Keratinocyte (primary cell): ENCODE data around the gene SLC39A8. TPM values are rescaled to one million over a fixed set of nuclear protein-coding genes. Genes with fewer than 3 reads are reported as not detected.

Experiments
- DNase-seq: peaks from one replicate; pipeline ENCODE4 v3.0.0-alpha.2; 2011; ENCODE audit warnings: low read depth, missing footprints, low spot score
- FAIRE-seq: peaks from 2 replicates; lab custom pipeline; 2011; peaks lifted over from hg19 to GRCh38; lab: Jason Lieb, UNC
- H2AFZ ChIP-seq: 2 replicates; pipeline ENCODE4 v1.6.0; 2012; ENCODE audit warnings: low read length, control low read depth, inconsistent platforms; ENCODE audit not compliant: control insufficient read depth
- H3K27ac ChIP-seq: 2 replicates; pipeline ENCODE4 v1.5.1; 2011; ENCODE audit warnings: low read length; ENCODE audit not compliant: control insufficient read depth, insufficient read depth
- H3K27me3 ChIP-seq: 3 replicates; pipeline ENCODE4 v1.6.0; 2011; ENCODE audit warnings: low read length; ENCODE audit not compliant: control insufficient read depth, insufficient read depth; ENCODE audit errors: extremely low read depth
- H3K36me3 ChIP-seq, 2 experiments: 2 replicates in 1 of 2; 3 replicates in 1 of 2; pipeline ENCODE4 v1.5.1; 2011; ENCODE audit warnings: low read length in 2 of 2, mild to moderate bottlenecking in 1 of 2; ENCODE audit not compliant: control insufficient read depth in 2 of 2, insufficient read depth in 2 of 2; ENCODE audit errors: extremely low read depth in 1 of 2
- H3K4me1 ChIP-seq: 3 replicates; pipeline ENCODE4 v1.5.1; 2011; ENCODE audit warnings: low read length; ENCODE audit not compliant: control insufficient read depth, insufficient read depth; ENCODE audit errors: extremely low read depth
- H3K4me2 ChIP-seq: 3 replicates; pipeline ENCODE4 v1.6.0; 2011; ENCODE audit warnings: low read depth, low read length; ENCODE audit not compliant: control insufficient read depth, insufficient read depth; ENCODE audit errors: extremely low read depth
- H3K4me3 ChIP-seq, 3 experiments: fragments of 200-600 bp in 1 of 3; sonication (generic) in 1 of 3; 2 replicates in 2 of 3; 3 replicates in 1 of 3; pipeline ENCODE4 v1.5.1; 2011 to 2016; ENCODE audit warnings: low read length in 3 of 3, mild to moderate bottlenecking in 3 of 3, control low read depth in 2 of 3, inconsistent platforms in 1 of 3, low read depth in 1 of 3, mixed read lengths in 1 of 3, mixed run types in 1 of 3, moderate library complexity in 1 of 3; ENCODE audit not compliant: control insufficient read depth in 2 of 3, insufficient read depth in 2 of 3; ENCODE audit errors: extremely low read depth in 1 of 3
- H3K79me2 ChIP-seq: 2 replicates; pipeline ENCODE4 v1.6.0; 2012; ENCODE audit warnings: low read length; ENCODE audit not compliant: control insufficient read depth, insufficient read depth
- H3K9ac ChIP-seq: 3 replicates; pipeline ENCODE4 v1.6.0; 2011; ENCODE audit warnings: low read length; ENCODE audit not compliant: control insufficient read depth, insufficient read depth; ENCODE audit errors: extremely low read depth
- H3K9me1 ChIP-seq: 3 replicates; pipeline ENCODE4 v1.6.0; 2011; ENCODE audit warnings: low read length; ENCODE audit not compliant: control insufficient read depth, insufficient read depth; ENCODE audit errors: extremely low read depth
- H3K9me3 ChIP-seq: 2 replicates; pipeline ENCODE4 v1.5.1; 2012; ENCODE audit warnings: low read depth, low read length; ENCODE audit not compliant: control insufficient read depth
- H4K20me1 ChIP-seq: 3 replicates; pipeline ENCODE4 v1.6.0; 2011; ENCODE audit warnings: low read length; ENCODE audit not compliant: control insufficient read depth, insufficient read depth; ENCODE audit errors: extremely low read depth
- EZH2 ChIP-seq: IDR thresholded peaks from one replicate; pipeline ENCODE4 v1.6.1; 2012; ENCODE audit warnings: inconsistent platforms, mild to moderate bottlenecking, low read length, moderate library complexity
- dilution Hi-C: fragments of 300-500 bp; cut with MboI; formaldehyde crosslinking; loops from one replicate; pipeline ENCODE4 v1.7.0; 2020; ENCODE audit warnings: low sequenced_read_pairs; ENCODE audit not compliant: extremely low pct_ligation_motif_present
- polyA plus RNA-seq, 5 experiments: library from polyadenylated mRNA; depleted of rRNA in 3 of 5; stranded (reverse) in 3 of 5; stranded (forward) in 1 of 5; unstranded in 1 of 5; fragments of >200 nt; gene quantifications; 1 replicate in 1 of 5; 2 replicates in 3 of 5; 3 replicates in 1 of 5; pipeline versions ENCODE4 v1.2.1 to v1.2.3, GENCODE V29; 2011 to 2012; ENCODE audit warnings: missing spikeins in 2 of 5, low read depth in 1 of 5, low replicate concordance in 1 of 5
- TF ChIP-seq, protein P1 (sequence below), 3 experiments: IDR thresholded peaks in 1 of 3; conservative IDR thresholded peaks in 1 of 3; optimal IDR thresholded peaks in 1 of 3; 2 replicates in 2 of 3; 3 replicates in 1 of 3; pipeline versions ENCODE3 to v1.5.1; 2011; ENCODE audit warnings: low read length in 3 of 3, mild to moderate bottlenecking in 3 of 3, moderate library complexity in 2 of 3, control low read depth in 1 of 3, inconsistent platforms in 1 of 3; ENCODE audit not compliant: insufficient read depth in 2 of 3; ENCODE audit errors: extremely low read depth in 1 of 3

SLC39A8 gene
- polyA plus RNA-seq, 1 donor (not counting 4 experiments of a cell fraction or from before 2014, with no cell fraction given): 7.5 TPM

DNA sequence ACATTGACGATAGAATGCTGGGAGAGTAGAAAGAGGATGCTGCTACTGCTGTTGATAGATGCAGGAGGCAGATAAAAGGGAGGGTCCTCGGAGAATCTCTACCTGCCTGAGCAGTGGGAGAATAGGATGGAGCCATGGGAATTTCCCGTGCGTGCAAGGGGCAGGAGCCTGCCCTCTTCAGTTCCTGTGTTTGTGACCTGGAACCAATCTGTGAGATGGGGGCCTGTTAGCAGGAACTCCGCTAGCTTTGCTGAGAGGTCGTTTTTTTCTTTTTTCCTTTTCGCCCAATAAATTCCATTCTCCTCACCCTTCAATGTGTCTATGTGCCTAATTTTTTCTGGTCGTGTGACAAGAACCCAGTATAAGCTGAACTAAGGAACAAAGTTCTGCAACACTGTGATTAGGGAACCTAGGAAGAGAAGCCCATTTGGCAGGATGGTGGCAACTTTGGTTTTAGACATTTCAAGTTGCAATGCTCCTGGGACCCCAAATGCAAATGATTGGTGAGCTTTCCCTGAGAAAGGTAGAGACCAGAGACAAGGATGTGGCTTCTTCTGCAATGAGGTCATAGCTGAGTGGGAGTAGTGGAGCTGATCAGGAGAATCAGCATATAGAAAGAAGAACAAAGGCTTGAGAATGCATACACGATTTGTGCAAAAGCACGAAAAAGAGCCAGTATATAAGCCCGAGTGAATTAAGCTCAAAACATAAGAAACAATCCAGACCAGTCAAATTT lies 23.9 kb downstream of the SLC39A8 start:
- dilution Hi-C loops: no loop called here
- Histone ChIP-seq H3K4me3 (no peak overlapping the region), H2AFZ (no peak overlapping the region), H3K36me3 (no peaks in the 10 kb centered on the region), H3K4me2 (no peak overlapping the region), H3K4me1 (no peaks in the 10 kb centered on the region), H3K9ac (no peak overlapping the region), H3K79me2 (no peaks in the 10 kb centered on the region), H3K9me1 (no peaks in the 10 kb centered on the region), H3K27ac (no peak overlapping the region), H3K9me3 (no peaks in the 10 kb centered on the region), H4K20me1 (no peaks in the 10 kb centered on the region), H3K27me3 (no peaks in the 10 kb centered on the region)
- no peak for FAIRE-seq
- TF ChIP-seq, protein P1, sequence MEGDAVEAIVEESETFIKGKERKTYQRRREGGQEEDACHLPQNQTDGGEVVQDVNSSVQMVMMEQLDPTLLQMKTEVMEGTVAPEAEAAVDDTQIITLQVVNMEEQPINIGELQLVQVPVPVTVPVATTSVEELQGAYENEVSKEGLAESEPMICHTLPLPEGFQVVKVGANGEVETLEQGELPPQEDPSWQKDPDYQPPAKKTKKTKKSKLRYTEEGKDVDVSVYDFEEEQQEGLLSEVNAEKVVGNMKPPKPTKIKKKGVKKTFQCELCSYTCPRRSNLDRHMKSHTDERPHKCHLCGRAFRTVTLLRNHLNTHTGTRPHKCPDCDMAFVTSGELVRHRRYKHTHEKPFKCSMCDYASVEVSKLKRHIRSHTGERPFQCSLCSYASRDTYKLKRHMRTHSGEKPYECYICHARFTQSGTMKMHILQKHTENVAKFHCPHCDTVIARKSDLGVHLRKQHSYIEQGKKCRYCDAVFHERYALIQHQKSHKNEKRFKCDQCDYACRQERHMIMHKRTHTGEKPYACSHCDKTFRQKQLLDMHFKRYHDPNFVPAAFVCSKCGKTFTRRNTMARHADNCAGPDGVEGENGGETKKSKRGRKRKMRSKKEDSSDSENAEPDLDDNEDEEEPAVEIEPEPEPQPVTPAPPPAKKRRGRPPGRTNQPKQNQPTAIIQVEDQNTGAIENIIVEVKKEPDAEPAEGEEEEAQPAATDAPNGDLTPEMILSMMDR (optimal IDR thresholded peaks at IDR 0.05 in 1 of 3, IDR thresholded peaks at IDR 0.05 in 1 of 3, conservative IDR thresholded peaks at IDR 0.05 in 1 of 3; ENCODE audit: extremely low read depth in 1 of 3, insufficient read depth in 2 of 3, low read length in 3 of 3): no peak
- no peak for TF ChIP-seq EZH2
- no peak for DNase-seq

DNA sequence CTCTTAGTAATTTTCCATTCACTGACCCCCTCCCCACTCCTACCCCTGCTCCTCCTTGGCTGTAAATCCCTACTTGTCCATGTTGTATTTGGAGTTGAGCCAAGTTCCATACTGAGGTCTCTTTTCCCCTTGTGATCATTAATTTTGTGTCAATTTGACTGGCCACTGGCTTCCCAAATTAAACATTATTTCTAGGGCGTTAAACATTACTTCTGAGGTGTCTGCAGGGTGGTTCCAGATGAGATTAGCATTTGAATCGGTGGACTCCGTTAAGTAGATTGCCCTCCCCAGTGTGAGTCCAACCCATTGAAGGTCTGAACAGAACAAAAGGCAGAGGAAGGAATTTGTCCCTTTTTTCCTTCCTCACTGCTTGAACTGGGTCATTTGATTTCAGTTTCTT lies 25.7 kb downstream of the SLC39A8 start:
- dilution Hi-C loops: no loop called here
- Histone ChIP-seq H3K4me1 (no peaks in the 10 kb centered on the region), H3K36me3 (no peaks in the 10 kb centered on the region), H4K20me1 (no peaks in the 10 kb centered on the region), H3K79me2 (no peaks in the 10 kb centered on the region), H2AFZ (no peak overlapping the region), H3K27me3 (no peaks in the 10 kb centered on the region), H3K9me1 (no peaks in the 10 kb centered on the region), H3K9me3 (no peaks in the 10 kb centered on the region), H3K4me3 (no peak overlapping the region), H3K27ac (no peak overlapping the region), H3K4me2 (no peak overlapping the region), H3K9ac (no peak overlapping the region)
- TF ChIP-seq EZH2: no peak
- TF ChIP-seq, protein P1 (optimal IDR thresholded peaks at IDR 0.05 in 1 of 3, IDR thresholded peaks at IDR 0.05 in 1 of 3, conservative IDR thresholded peaks at IDR 0.05 in 1 of 3; ENCODE audit: extremely low read depth in 1 of 3, insufficient read depth in 2 of 3, low read length in 3 of 3): no peak
- FAIRE-seq: no peak
- DNase-seq: no peak
